GM10847 (cell line): ENCODE data around the gene SLC12A3.

Experiments used
- POLR2A ChIP-seq: IDR thresholded peaks from 2 replicates; pipeline ENCODE4 v1.6.1; 2011; ENCODE audit not compliant: insufficient read length; ENCODE audit errors: extremely low read depth

SLC12A3 gene

GRCh38 chr16:56877486-56878182 lies 12.6 kb downstream of the SLC12A3 start:
- TF ChIP-seq POLR2A: no peak

GRCh38 chr16:56878282-56878854 lies 13.4 kb downstream of the SLC12A3 start:
- no peak for TF ChIP-seq POLR2A

- no peak for TF ChIP-seq POLR2A
Measured at GRCh38 chr16:56879276-56879675, 14.3 kb downstream of the SLC12A3 start.

DNA sequence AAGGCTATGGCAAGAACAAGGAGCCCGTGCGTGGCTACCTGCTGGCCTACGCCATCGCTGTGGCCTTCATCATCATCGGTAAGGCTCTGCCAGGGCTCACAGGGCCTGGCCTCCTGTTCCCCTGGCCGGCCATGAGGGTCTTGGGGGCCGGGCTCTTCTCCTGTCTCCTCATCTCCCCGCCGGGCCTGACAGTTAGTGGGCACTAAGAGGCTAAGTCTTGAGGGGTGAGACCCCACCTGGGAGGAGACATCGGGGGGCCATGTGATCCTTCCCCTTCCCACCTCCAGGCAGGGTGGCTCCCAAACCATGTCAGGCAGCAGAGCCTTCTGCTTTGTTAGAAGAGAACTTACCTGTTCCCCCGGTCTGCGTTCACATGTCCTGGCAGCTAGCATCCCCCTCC lies 15.2 kb downstream of the SLC12A3 start:
- TF ChIP-seq POLR2A: no peak

GRCh38 chr16:56880685-56881084 lies 15.7 kb downstream of the SLC12A3 start:
- TF ChIP-seq POLR2A: no peak

DNA sequence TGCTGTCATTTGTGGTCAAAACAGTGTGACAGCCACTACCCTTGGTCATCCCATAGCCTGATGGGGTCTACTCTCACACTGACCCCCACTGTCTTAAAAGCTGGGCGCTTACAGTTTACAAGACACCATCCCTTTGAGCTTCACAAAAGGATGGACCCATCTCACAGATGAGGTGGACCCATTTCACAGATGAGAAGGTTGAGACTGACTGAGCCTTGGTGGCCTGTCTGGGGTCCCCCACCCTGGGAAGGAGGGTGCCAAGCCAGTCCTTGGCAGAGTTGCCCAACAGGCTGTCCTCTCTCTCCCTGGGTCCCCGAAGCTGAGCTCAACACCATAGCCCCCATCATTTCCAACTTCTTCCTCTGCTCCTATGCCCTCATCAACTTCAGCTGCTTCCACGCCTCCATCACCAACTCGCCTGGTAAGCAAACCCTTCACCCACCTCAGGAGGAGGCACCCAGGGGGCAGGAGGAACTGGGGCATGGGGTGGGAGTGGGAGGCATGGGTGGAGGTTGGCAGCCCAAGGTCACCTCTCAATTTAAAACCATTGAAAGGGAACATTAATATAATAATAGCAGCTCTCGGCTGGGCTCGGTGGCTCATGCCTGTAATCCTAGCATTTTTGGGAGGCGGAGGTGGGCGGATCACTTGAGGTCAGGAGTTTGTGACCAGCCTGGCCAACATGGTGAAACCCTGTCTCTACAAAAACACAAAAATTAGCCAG lies 17.2 kb downstream of the SLC12A3 start:
- no peak for TF ChIP-seq POLR2A

GRCh38 chr16:56883586-56883985 lies 18.6 kb downstream of the SLC12A3 start:
- no peak for TF ChIP-seq POLR2A

DNA sequence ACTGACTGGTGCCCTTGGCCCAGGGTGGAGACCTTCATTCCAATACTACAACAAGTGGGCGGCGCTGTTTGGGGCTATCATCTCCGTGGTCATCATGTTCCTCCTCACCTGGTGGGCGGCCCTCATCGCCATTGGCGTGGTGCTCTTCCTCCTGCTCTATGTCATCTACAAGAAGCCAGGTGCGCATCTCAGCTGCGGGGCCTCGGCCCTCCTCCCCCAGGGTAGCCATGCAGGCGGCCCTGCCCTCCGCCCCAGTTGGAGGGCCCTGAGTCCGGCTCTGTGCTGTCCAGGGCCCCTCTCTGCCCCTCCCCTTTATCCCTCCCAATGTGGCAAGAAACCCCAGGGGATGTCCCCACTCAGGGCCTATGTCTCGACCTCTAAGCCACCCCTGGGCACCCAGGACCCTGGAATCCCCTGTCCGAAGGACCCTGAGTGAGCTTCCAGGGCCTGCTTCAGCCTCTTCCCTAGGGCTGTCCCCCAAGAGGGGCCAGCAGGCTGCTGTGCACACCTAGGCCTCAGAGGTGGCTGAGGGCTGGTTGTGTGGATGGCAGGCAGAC lies 19.1 kb downstream of the SLC12A3 start:
- TF ChIP-seq POLR2A: no peak

- no peak for TF ChIP-seq POLR2A
Measured at GRCh38 chr16:56885446-56886162, 20.6 kb downstream of the SLC12A3 start.

GRCh38 chr16:56886296-56886695 lies 21.3 kb downstream of the SLC12A3 start:
- no peak for TF ChIP-seq POLR2A

GRCh38 chr16:56886826-56887225 lies 21.8 kb downstream of the SLC12A3 start:
- no peak for TF ChIP-seq POLR2A

DNA sequence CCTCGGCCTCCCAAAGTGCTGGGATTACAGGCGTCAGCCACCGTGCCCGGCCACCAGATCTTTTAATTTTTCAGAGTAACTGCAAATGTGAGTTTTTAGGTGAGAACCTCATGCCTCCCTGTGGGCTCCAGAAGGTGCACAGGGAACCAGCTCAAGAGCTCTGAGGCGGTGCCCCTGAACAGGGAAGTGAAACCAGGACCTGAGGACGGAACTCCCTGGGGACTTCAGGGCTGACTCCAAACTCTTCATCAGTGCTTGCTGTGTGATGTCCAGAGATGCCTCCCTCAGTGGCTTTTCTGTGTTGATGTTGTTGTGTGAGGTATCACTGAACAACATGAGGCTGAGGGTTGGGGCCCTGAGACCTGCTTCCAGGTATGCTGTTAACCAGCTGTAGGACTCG lies 23.8 kb downstream of the SLC12A3 start:
- TF ChIP-seq POLR2A: no peak

- no peak for TF ChIP-seq POLR2A
Measured at GRCh38 chr16:56889206-56889605, 24.2 kb downstream of the SLC12A3 start.

DNA sequence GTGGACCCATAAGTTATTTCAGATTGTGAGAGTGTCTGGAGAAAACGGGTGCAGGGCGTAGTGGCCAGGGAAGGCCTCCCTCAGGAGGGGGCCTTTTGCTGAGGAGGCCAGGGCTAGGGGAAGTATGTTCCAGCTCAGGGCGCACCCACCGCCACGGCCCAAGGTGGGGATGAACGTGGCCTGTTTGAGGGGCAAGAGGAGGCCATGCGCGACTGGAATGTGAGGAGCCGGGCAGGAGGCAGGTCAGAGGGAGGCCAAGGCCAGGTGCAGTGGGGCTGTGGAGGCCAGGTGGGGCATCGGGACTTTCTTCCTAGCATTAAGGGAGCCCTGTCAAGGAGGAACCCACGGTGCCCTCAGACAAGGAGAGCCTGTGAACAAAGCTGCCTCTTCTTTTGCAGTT lies 26.7 kb downstream of the SLC12A3 start:
- no peak for TF ChIP-seq POLR2A

GRCh38 chr16:56892705-56893104 lies 27.7 kb downstream of the SLC12A3 start:
- no peak for TF ChIP-seq POLR2A

DNA sequence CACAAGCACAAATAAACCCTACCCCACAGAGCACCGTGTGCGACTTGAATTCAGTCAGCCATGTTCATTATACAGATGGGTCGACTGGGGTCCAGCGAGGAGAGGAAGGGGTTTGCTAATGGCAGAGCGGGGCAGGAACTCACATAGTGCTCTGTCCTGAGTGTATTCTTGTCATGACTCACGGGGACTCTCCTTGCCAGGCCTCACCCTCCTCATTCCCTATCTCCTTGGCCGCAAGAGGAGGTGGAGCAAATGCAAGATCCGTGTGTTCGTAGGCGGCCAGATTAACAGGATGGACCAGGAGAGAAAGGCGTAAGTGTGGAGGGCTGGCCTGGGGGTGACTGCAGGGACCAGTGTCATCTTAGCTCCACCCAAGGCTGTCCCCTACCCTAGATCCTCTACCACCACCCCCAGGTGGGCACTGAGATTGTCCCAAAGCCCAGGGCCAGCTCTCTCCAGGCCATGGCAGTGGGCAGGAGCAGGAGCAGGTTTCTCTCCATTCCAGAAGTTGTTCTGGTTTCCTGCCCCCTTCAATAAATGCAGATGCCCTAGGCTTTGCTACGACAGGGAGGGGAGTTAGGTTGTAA lies 29.4 kb downstream of the SLC12A3 start:
- TF ChIP-seq POLR2A: no peak

GRCh38 chr16:56895813-56896212 lies 30.8 kb downstream of the SLC12A3 start:
- TF ChIP-seq POLR2A: no peak
